ENCODE results near the gene NME7. TPM values are rescaled to one million over a fixed set of nuclear protein-coding genes. Genes with fewer than 3 reads are reported as not detected.
"Not testable (repeated sequence)": the region's sequence is repeated elsewhere in the genome, so short reads cannot be mapped to it uniquely, and the experiment has no call there.

The NME7 gene
- total RNA-seq, 2 donors from 2014 or later = 6.2 TPM

DNA sequence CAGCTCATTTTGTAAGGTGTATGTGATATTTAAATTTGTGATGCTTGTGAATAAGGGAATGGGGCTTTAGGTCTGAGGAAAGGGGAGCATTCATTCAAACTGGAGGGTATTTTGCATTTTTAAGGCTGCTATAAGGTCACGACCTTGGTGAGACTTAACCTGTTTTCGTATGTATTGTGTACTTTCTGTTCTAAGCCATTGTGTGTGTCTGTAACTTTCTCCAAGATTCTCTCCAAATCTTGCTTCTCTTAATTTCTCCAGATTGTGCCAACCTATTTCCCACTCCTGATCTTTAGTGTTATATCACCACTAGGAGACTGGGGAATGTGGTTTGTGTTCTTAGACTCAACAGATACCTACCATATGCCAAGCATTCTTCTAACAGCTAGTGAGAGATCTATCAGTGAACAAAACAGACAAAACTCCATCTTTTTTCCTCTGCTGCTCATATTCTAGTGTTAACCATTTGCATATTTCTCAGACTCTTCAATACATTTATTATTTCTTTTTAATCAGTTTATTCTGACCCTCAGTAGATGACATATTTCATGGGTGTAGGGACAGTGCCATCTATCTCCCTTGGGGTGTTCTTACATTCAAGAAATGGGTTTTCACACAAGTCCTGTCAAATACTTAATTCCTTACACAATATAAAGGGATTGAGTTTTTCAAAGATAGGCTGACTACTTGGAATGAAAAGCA, 233.6 kb downstream of the NME7 start:
- Mint-ChIP-seq H3K27ac (no peak overlapping the region), H3K4me3 (no peak overlapping the region), H3K27me3 (ENCODE audit: low read depth) (no peaks in the 10 kb centered on the region), H3K9me3 (no peaks in the 10 kb centered on the region), H3K36me3 (ENCODE audit: insufficient read depth in 2 of 2) (peaks cover 0 to 5% of the 10 kb centered on the region in 2 donors), H3K4me1 (ENCODE audit: low read depth) (peaks cover 20% of the 10 kb centered on the region)
- no peak for ATAC-seq (replicated peaks in 1 of 2)
- DNase-seq = no peak

DNA sequence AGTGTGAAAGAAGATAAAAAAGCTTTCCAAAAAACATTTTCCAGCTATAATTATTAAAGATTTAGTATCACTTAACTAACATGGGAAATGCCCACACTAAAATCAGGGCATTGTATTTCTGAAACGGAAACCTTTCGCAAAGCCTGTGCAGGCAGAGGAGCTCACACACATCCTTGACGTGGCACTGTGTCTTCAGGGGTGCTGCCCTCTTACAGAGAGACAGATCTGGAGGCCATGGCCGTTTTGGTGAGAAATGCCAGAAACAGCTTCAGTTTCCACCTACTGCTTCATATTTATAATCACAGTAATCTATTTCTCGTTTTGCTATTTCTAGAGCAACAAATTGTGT, 234.4 kb downstream of the NME7 start:
- H3K4me1 Mint-ChIP-seq (ENCODE audit: low read depth) = peaks cover 20% of the 10 kb centered on the region
- H3K9me3 Mint-ChIP-seq = no peaks in the 10 kb centered on the region
- H3K27ac Mint-ChIP-seq = no peak overlapping the region
- peaks cover 0 to 5% of the 10 kb centered on the region in 2 donors for H3K36me3 Mint-ChIP-seq (ENCODE audit: insufficient read depth in 2 of 2)
- no peak overlapping the region for H3K4me3 Mint-ChIP-seq
- no peaks in the 10 kb centered on the region for H3K27me3 Mint-ChIP-seq (ENCODE audit: low read depth)
- DNase-seq (no peak), ATAC-seq (replicated peaks in 1 of 2) (no peak)

DNA sequence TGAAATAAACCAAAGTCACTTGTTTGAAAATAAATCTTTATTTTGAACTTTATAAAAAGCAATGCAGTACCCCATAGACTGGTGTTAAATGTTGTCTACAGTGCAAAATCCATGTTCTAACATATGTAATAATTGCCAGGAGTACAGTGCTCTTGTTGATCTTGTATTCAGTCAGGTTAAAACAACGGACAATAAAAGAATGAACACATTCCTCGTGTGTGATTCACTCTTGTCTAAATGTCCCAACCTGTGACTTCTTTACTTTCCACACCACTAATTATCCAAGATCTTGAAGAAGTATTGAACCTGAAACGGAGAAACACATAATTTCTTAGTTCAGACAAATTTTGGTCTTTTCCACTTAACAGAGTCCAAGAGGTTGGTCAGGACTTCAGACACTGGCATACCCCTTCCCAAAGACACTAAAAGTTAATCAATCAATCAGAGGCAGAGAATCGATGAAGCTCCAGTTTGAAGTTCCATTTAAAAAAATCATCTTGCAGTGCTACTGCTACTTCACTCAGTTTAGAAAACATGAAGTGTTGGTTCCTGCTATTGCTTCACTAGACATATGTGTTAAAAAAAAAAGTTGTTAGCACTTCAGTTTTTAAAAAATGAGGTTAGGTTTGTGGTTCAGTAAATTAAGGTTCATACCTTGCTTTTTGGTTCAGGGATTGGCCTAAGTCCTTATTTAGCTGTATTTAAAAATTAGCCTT, 234.9 kb downstream of the NME7 start:
- ATAC-seq (replicated peaks in 1 of 2) (no peak), DNase-seq (no peak)
- peaks cover 0 to 5% of the 10 kb centered on the region in 2 donors for H3K36me3 Mint-ChIP-seq (ENCODE audit: insufficient read depth in 2 of 2)
- H3K4me3 Mint-ChIP-seq = no peak overlapping the region
- H3K4me1 Mint-ChIP-seq (ENCODE audit: low read depth) = peaks cover 19% of the 10 kb centered on the region
- H3K27ac Mint-ChIP-seq = no peak overlapping the region
- H3K27me3 Mint-ChIP-seq (ENCODE audit: low read depth) = no peaks in the 10 kb centered on the region
- H3K9me3 Mint-ChIP-seq = no peaks in the 10 kb centered on the region

DNA sequence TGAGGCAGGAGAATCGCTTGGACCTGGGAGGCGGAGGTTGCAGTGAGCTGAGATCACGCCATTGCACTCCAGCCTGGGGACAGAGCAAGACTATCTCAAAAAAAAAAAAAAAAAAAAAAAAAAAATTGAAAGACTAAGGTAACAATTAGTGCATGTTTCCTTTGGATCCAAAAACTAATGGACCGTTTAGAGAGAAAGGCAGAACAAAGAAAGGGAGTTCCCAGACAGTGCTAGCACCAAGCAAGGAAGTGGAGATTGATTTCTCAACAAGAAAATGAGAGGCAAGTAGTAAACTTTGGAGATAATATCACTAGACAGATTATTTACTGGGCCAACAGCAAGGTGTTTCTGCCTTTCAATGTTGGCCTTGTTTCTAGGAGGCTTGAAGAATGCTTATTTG, 236.9 kb downstream of the NME7 start:
- DNase-seq (no peak), ATAC-seq (replicated peaks in 1 of 2) (no peak)
- H3K27ac Mint-ChIP-seq = no peak overlapping the region
- H3K27me3 Mint-ChIP-seq (ENCODE audit: low read depth) = no peaks in the 10 kb centered on the region
- peaks cover 0 to 5% of the 10 kb centered on the region in 2 donors for H3K36me3 Mint-ChIP-seq (ENCODE audit: insufficient read depth in 2 of 2)
- peaks cover 19% of the 10 kb centered on the region for H3K4me1 Mint-ChIP-seq (ENCODE audit: low read depth)
- H3K4me3 Mint-ChIP-seq = no peak overlapping the region
- H3K9me3 Mint-ChIP-seq = no peaks in the 10 kb centered on the region

GRCh38 chr1:169129109-169129784, 238.3 kb downstream of the NME7 start:
- no peaks in the 10 kb centered on the region for H3K27me3 Mint-ChIP-seq (ENCODE audit: low read depth)
- H3K9me3 Mint-ChIP-seq = no peaks in the 10 kb centered on the region
- H3K27ac Mint-ChIP-seq = no peak overlapping the region
- DNase-seq = no peak
- H3K36me3 Mint-ChIP-seq (ENCODE audit: insufficient read depth in 2 of 2) = peaks cover 0 to 5% of the 10 kb centered on the region in 2 donors
- peak; percentile 67 to 73 for ATAC-seq (replicated peaks in 1 of 2)
- no peak overlapping the region for H3K4me3 Mint-ChIP-seq
- H3K4me1 Mint-ChIP-seq (ENCODE audit: low read depth) = peaks cover 19% of the 10 kb centered on the region

GRCh38 chr1:169128562-169128961, 239.0 kb downstream of the NME7 start:
- no peak overlapping the region for H3K4me3 Mint-ChIP-seq
- H3K4me1 Mint-ChIP-seq (ENCODE audit: low read depth) = peaks cover 19% of the 10 kb centered on the region
- ATAC-seq (replicated peaks in 1 of 2) (peak; percentile 95 to 97), DNase-seq (no peak)
- no peak overlapping the region for H3K27ac Mint-ChIP-seq
- peaks cover 0 to 5% of the 10 kb centered on the region in 2 donors for H3K36me3 Mint-ChIP-seq (ENCODE audit: insufficient read depth in 2 of 2)
- H3K9me3 Mint-ChIP-seq = no peaks in the 10 kb centered on the region
- no peaks in the 10 kb centered on the region for H3K27me3 Mint-ChIP-seq (ENCODE audit: low read depth)

DNA sequence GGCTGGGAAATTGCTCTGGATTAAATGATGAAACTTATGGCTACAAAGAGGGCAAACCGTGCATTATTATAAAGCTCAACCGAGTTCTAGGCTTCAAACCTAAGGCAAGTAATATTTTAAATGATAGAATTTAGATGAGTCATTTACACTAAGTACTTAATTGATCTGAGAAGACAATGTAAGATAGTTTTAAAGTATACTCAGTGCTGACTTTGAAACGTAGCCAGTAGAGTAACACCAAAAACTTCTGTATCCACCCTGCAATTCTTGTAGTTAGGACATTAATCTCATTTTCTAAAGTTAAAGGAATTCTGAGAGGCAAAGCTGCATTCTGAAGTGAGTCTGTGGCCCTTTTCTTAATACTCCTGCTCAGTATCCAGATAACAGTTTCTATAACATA, 240.3 kb downstream of the NME7 start:
- Mint-ChIP-seq H3K9me3 (no peaks in the 10 kb centered on the region), H3K36me3 (ENCODE audit: insufficient read depth in 2 of 2) (peaks cover 0 to 5% of the 10 kb centered on the region in 2 donors), H3K4me3 (no peak overlapping the region), H3K27ac (no peak overlapping the region), H3K27me3 (ENCODE audit: low read depth) (no peaks in the 10 kb centered on the region), H3K4me1 (ENCODE audit: low read depth) (peaks cover 19% of the 10 kb centered on the region)
- DNase-seq = no peak
- no peak for ATAC-seq (replicated peaks in 1 of 2)

GRCh38 chr1:169126335-169126734, 241.3 kb downstream of the NME7 start:
- DNase-seq (no peak), ATAC-seq (replicated peaks in 1 of 2) (no peak)
- Mint-ChIP-seq H3K4me3 (no peak overlapping the region), H3K36me3 (ENCODE audit: insufficient read depth in 2 of 2) (peaks cover 0 to 5% of the 10 kb centered on the region in 2 donors), H3K27me3 (ENCODE audit: low read depth) (no peaks in the 10 kb centered on the region), H3K4me1 (ENCODE audit: low read depth) (peaks cover 19% of the 10 kb centered on the region), H3K27ac (no peak overlapping the region), H3K9me3 (no peaks in the 10 kb centered on the region)

GRCh38 chr1:169125597-169125996, 242.0 kb downstream of the NME7 start:
- not testable (repeated sequence) for H3K27ac Mint-ChIP-seq; H3K4me3 Mint-ChIP-seq; H3K27me3 Mint-ChIP-seq (ENCODE audit: low read depth); ATAC-seq (replicated peaks in 1 of 2); H3K36me3 Mint-ChIP-seq (ENCODE audit: insufficient read depth in 2 of 2); H3K9me3 Mint-ChIP-seq; DNase-seq
- peaks cover 19% of the 10 kb centered on the region for H3K4me1 Mint-ChIP-seq (ENCODE audit: low read depth)

DNA sequence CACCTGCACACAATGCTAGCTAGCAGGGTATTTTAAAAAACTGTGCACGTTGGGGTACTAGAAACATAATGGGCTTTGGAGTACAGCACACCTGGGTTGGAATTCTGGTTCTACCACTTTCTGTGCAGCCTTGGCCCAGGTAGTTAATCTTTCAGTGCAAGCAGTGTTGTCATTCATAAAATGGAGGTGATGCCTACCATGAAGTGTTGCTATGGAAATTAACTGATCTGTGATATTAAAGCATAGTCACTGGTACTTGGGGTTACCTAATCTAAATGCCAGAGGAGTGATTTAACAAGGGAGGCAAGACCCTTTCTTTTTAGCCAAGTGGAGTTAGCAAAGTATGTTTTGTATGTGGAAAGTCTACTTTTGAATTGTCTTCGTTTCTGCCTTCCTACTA, 243.1 kb downstream of the NME7 start:
- DNase-seq (no peak), ATAC-seq (replicated peaks in 1 of 2) (no peak)
- no peak overlapping the region for H3K4me3 Mint-ChIP-seq
- H3K4me1 Mint-ChIP-seq (ENCODE audit: low read depth) = peaks cover 15% of the 10 kb centered on the region
- H3K9me3 Mint-ChIP-seq = no peaks in the 10 kb centered on the region
- no peaks in the 10 kb centered on the region for H3K27me3 Mint-ChIP-seq (ENCODE audit: low read depth)
- H3K36me3 Mint-ChIP-seq (ENCODE audit: insufficient read depth in 2 of 2) = no peaks in the 10 kb centered on the region
- no peak overlapping the region for H3K27ac Mint-ChIP-seq

DNA sequence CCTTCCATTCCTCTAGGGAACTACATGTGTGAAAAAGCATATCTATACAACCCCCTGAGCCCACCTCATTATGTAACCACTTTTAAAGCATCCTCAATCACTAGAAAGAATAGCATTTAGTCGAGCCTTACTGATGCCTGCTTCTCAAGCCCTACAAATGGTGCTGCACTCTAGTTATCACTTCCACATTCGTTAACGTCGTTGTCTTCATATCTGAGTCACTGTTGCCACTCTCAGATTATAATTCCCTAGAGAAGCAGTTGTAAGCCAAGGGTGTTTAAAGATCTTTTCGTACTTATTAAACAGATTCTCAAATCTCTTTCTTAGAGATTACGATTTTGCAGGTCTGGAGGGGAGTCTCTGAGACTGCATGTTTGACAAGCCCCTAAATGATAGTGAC, 244.6 kb downstream of the NME7 start:
- no peaks in the 10 kb centered on the region for H3K27me3 Mint-ChIP-seq (ENCODE audit: low read depth)
- DNase-seq (no peak), ATAC-seq (replicated peaks in 1 of 2) (no peak)
- H3K4me1 Mint-ChIP-seq (ENCODE audit: low read depth) = peaks cover under 1% of the 10 kb centered on the region
- no peak overlapping the region for H3K27ac Mint-ChIP-seq
- H3K9me3 Mint-ChIP-seq = no peaks in the 10 kb centered on the region
- no peaks in the 10 kb centered on the region for H3K36me3 Mint-ChIP-seq (ENCODE audit: insufficient read depth in 2 of 2)
- H3K4me3 Mint-ChIP-seq = no peak overlapping the region

DNA sequence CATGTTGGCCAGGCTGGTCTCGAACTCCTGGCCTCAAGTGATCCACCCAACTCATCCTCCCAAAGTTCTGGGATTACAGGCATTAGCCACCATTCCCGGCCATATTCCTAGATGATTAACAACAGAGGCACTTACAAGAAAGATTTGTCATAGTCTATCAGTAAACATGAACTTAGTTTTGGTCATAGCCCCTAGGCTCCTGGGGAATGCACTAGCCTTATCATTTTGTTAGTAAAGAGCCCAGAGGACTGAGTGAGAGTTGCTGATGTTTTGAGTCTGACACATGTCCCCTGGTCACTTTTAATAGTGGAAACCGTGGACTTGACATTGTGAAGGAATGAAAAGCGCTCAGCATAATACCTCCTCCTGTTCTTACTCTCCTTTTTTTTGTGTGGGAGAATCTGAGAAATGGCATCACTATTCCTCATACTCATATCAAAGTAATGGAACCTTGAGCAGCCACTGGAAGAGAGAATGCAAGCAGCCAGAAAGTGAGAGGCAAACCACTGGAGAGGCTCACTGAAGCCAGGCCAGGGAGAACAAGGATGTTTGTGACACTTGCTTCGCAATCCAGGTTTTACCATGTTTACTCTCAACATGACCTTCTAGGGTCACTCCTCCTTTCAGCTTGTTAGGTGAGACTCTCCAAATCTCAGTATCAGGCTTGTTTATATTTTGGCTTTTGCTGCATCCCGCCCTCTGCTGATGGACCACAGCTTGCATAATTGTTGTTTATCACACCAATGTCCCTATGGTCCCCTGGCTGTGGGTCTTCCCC, 246.3 kb downstream of the NME7 start:
- H3K27me3 Mint-ChIP-seq (ENCODE audit: low read depth) = no peaks in the 10 kb centered on the region
- ATAC-seq (replicated peaks in 1 of 2) = no peak
- no peaks in the 10 kb centered on the region for H3K36me3 Mint-ChIP-seq (ENCODE audit: insufficient read depth in 2 of 2)
- H3K9me3 Mint-ChIP-seq = no peaks in the 10 kb centered on the region
- DNase-seq = no peak
- no peak overlapping the region for H3K4me3 Mint-ChIP-seq
- peaks cover 10% of the 10 kb centered on the region for H3K4me1 Mint-ChIP-seq (ENCODE audit: low read depth)
- H3K27ac Mint-ChIP-seq = no peak overlapping the region

DNA sequence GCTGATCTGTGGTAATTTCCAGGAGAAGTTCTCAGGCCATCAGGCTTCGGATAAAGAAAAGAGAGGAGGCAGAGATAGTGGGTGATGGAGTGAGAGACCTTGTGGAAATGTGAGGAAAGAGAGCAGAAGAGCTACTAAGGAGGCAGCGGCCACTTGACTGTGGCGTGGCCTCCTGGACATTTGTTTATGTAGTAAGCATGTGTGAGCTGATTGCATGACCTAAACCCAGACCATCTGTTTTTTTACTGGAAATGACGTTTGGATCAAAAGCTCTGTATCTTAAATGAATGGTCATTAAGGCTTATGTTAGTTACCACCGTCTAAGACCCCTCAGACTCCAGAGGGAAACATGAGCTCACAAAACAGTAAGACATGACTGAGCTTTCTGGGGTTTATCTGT, 247.5 kb downstream of the NME7 start:
- DNase-seq = no peak
- Mint-ChIP-seq H3K4me1 (ENCODE audit: low read depth) (peaks cover 17% of the 10 kb centered on the region), H3K4me3 (no peak overlapping the region), H3K27ac (no peak overlapping the region), H3K9me3 (no peaks in the 10 kb centered on the region), H3K27me3 (ENCODE audit: low read depth) (no peaks in the 10 kb centered on the region), H3K36me3 (ENCODE audit: insufficient read depth in 2 of 2) (no peaks in the 10 kb centered on the region)
- ATAC-seq (replicated peaks in 1 of 2) = no peak
